Effector memory CD8-positive, alpha-beta T cell (primary cell): ENCODE data around the gene DYNLT5.

ENCODE experiments used
- ATAC-seq: fragments of 150-1000 bp; cut with Tn5 transposase; replicated peaks from 2 replicates; pipeline ENCODE4 v1.10.0; 2021; ENCODE audit warnings: mild to moderate bottlenecking, moderate library complexity
- DNase-seq, 3 experiments: peaks; one replicate each; pipeline ENCODE4 v3.0.0; 2021
- H3K27ac Mint-ChIP-seq, 2 donors: one replicate each; pipeline ENCODE4 v1.8.0; 2022; ENCODE audit warnings: mild to moderate bottlenecking in 2 of 2, mixed read lengths in 2 of 2, moderate library complexity in 2 of 2
- H3K27me3 Mint-ChIP-seq, 2 donors: one replicate each; pipeline ENCODE4 v1.8.0; 2022; ENCODE audit warnings: mixed read lengths in 2 of 2
- H3K36me3 Mint-ChIP-seq: one replicate; pipeline ENCODE4 v1.8.0; 2022; ENCODE audit warnings: mild to moderate bottlenecking, moderate library complexity, mixed read lengths; ENCODE audit not compliant: insufficient read depth
- H3K4me1 Mint-ChIP-seq, 2 donors: one replicate each; pipeline ENCODE4 v1.8.0; 2022; ENCODE audit warnings: low read depth in 2 of 2, mixed read lengths in 2 of 2
- H3K4me3 Mint-ChIP-seq, 2 donors: one replicate each; pipeline ENCODE4 v1.8.0; 2022; ENCODE audit warnings: mild to moderate bottlenecking in 2 of 2, mixed read lengths in 2 of 2, moderate library complexity in 2 of 2
- H3K9me3 Mint-ChIP-seq, 2 donors: one replicate each; pipeline ENCODE4 v1.8.0; 2022; ENCODE audit warnings: mixed read lengths in 2 of 2

DYNLT5 gene

GRCh38 chr1:66761221-66761620, 9.0 kb downstream of the DYNLT5 start:
- H3K4me3 Mint-ChIP-seq: no peak overlapping the region
- no peak overlapping the region for H3K27ac Mint-ChIP-seq
- H3K4me1 Mint-ChIP-seq: no peaks in the 10 kb centered on the region
- ATAC-seq: no peak
- DNase-seq: no peak
- H3K36me3 Mint-ChIP-seq: no peaks in the 10 kb centered on the region
- H3K9me3 Mint-ChIP-seq: no peaks in the 10 kb centered on the region
- peaks cover 8 to 11% of the 10 kb centered on the region in 2 donors for H3K27me3 Mint-ChIP-seq

GRCh38 chr1:66764994-66765578, 12.8 kb downstream of the DYNLT5 start:
- peaks cover 7 to 13% of the 10 kb centered on the region in 2 donors for H3K4me1 Mint-ChIP-seq
- no peak overlapping the region for H3K4me3 Mint-ChIP-seq
- ATAC-seq (peak; percentile 62), DNase-seq (peak; percentile 39 to 64 (median 42))
- H3K27ac Mint-ChIP-seq: no peak overlapping the region
- no peaks in the 10 kb centered on the region for H3K36me3 Mint-ChIP-seq
- no peaks in the 10 kb centered on the region for H3K9me3 Mint-ChIP-seq
- no peaks in the 10 kb centered on the region for H3K27me3 Mint-ChIP-seq

- no peak for DNase-seq
- Mint-ChIP-seq H3K9me3 (no peaks in the 10 kb centered on the region), H3K27ac (no peak overlapping the region), H3K27me3 (no peaks in the 10 kb centered on the region), H3K36me3 (no peaks in the 10 kb centered on the region), H3K4me3 (no peak overlapping the region), H3K4me1 (peaks cover 11 to 17% of the 10 kb centered on the region in 2 donors)
- no peak for ATAC-seq
These were observed 15.4 kb downstream of the DYNLT5 start for GRCh38 chr1:66767626-66768025.

GRCh38 chr1:66768965-66769364, 16.7 kb downstream of the DYNLT5 start:
- peak overlapping the region in 1 of 2 donors; percentile 73 for H3K27ac Mint-ChIP-seq
- no peaks in the 10 kb centered on the region for H3K27me3 Mint-ChIP-seq
- DNase-seq: no peak
- no peaks in the 10 kb centered on the region for H3K9me3 Mint-ChIP-seq
- peaks cover 11 to 17% of the 10 kb centered on the region in 2 donors for H3K4me1 Mint-ChIP-seq
- no peak for ATAC-seq
- H3K4me3 Mint-ChIP-seq: peak overlapping the region; percentile 55 to 61
- no peaks in the 10 kb centered on the region for H3K36me3 Mint-ChIP-seq

- H3K27ac Mint-ChIP-seq: peak overlapping the region; percentile 73 to 81
- H3K4me3 Mint-ChIP-seq: peak overlapping the region; percentile 55 to 61
- peaks cover 11 to 17% of the 10 kb centered on the region in 2 donors for H3K4me1 Mint-ChIP-seq
- DNase-seq: peak in 1 of 3 experiments; percentile 9
- H3K9me3 Mint-ChIP-seq: no peaks in the 10 kb centered on the region
- no peaks in the 10 kb centered on the region for H3K36me3 Mint-ChIP-seq
- H3K27me3 Mint-ChIP-seq: no peaks in the 10 kb centered on the region
- ATAC-seq: peak; percentile 80
These were observed 17.4 kb downstream of the DYNLT5 start for GRCh38 chr1:66769512-66770229.

- H3K36me3 Mint-ChIP-seq: no peaks in the 10 kb centered on the region
- H3K27ac Mint-ChIP-seq: peak overlapping the region; percentile 73 to 81
- DNase-seq (no peak), ATAC-seq (no peak)
- peaks cover 11 to 17% of the 10 kb centered on the region in 2 donors for H3K4me1 Mint-ChIP-seq
- peak overlapping the region; percentile 55 to 61 for H3K4me3 Mint-ChIP-seq
- no peaks in the 10 kb centered on the region for H3K9me3 Mint-ChIP-seq
- H3K27me3 Mint-ChIP-seq: peaks cover under 1% of the 10 kb centered on the region in 2 donors
These were observed 18.0 kb downstream of the DYNLT5 start for GRCh38 chr1:66770240-66770639.

GRCh38 chr1:66770694-66771093, 18.4 kb downstream of the DYNLT5 start:
- no peak for ATAC-seq
- Mint-ChIP-seq H3K36me3 (no peaks in the 10 kb centered on the region), H3K27me3 (peaks cover 5% of the 10 kb centered on the region in 2 donors), H3K4me1 (peaks cover 11 to 17% of the 10 kb centered on the region in 2 donors), H3K9me3 (no peaks in the 10 kb centered on the region), H3K4me3 (peak overlapping the region; percentile 55 to 61), H3K27ac (peak overlapping the region; percentile 27 to 41)
- no peak for DNase-seq

- Mint-ChIP-seq H3K4me3 (no peak overlapping the region), H3K9me3 (no peaks in the 10 kb centered on the region), H3K4me1 (peaks cover 11 to 17% of the 10 kb centered on the region in 2 donors), H3K36me3 (no peaks in the 10 kb centered on the region), H3K27me3 (peaks cover 7% of the 10 kb centered on the region in 2 donors), H3K27ac (no peak overlapping the region)
- ATAC-seq: no peak
- no peak for DNase-seq
These were observed 21.0 kb downstream of the DYNLT5 start for GRCh38 chr1:66773227-66773626.

GRCh38 chr1:66774438-66774837, 22.2 kb downstream of the DYNLT5 start:
- peaks cover 4 to 11% of the 10 kb centered on the region in 2 donors for H3K4me1 Mint-ChIP-seq

GRCh38 chr1:66775646-66776045, 23.4 kb downstream of the DYNLT5 start:
- no peaks in the 10 kb centered on the region for H3K4me1 Mint-ChIP-seq
- no peak for DNase-seq
- ATAC-seq: no peak
- no peak overlapping the region for H3K4me3 Mint-ChIP-seq
- no peak overlapping the region for H3K27ac Mint-ChIP-seq
- no peaks in the 10 kb centered on the region for H3K36me3 Mint-ChIP-seq
- H3K27me3 Mint-ChIP-seq: peaks cover 18 to 24% of the 10 kb centered on the region in 2 donors
- no peaks in the 10 kb centered on the region for H3K9me3 Mint-ChIP-seq

More at GRCh38 chr1:66774438-66774837, 22.2 kb downstream of the DYNLT5 start:
- no peak for ATAC-seq
- Mint-ChIP-seq H3K4me3 (no peak overlapping the region), H3K36me3 (no peaks in the 10 kb centered on the region), H3K27me3 (peaks cover 11 to 12% of the 10 kb centered on the region in 2 donors), H3K9me3 (no peaks in the 10 kb centered on the region), H3K27ac (no peak overlapping the region)
- DNase-seq: no peak

- DNase-seq: no peak
- no peak overlapping the region for H3K4me3 Mint-ChIP-seq
- no peak for ATAC-seq
- no peaks in the 10 kb centered on the region for H3K4me1 Mint-ChIP-seq
- no peak overlapping the region for H3K27ac Mint-ChIP-seq
- no peaks in the 10 kb centered on the region for H3K9me3 Mint-ChIP-seq
- H3K27me3 Mint-ChIP-seq: peaks cover 26 to 32% of the 10 kb centered on the region in 2 donors
- no peaks in the 10 kb centered on the region for H3K36me3 Mint-ChIP-seq
These were observed 25.6 kb downstream of the DYNLT5 start for GRCh38 chr1:66777831-66778230.

GRCh38 chr1:66778266-66778665, 26.0 kb downstream of the DYNLT5 start:
- Mint-ChIP-seq H3K9me3 (no peaks in the 10 kb centered on the region), H3K36me3 (no peaks in the 10 kb centered on the region), H3K4me3 (no peak overlapping the region), H3K4me1 (no peaks in the 10 kb centered on the region), H3K27ac (no peak overlapping the region), H3K27me3 (peaks cover 30 to 32% of the 10 kb centered on the region in 2 donors)
- no peak for DNase-seq
- ATAC-seq: no peak

- DNase-seq: no peak
- peaks cover 30 to 32% of the 10 kb centered on the region in 2 donors for H3K27me3 Mint-ChIP-seq
- H3K9me3 Mint-ChIP-seq: no peaks in the 10 kb centered on the region
- H3K4me3 Mint-ChIP-seq: no peak overlapping the region
- no peaks in the 10 kb centered on the region for H3K4me1 Mint-ChIP-seq
- no peak for ATAC-seq
- no peaks in the 10 kb centered on the region for H3K36me3 Mint-ChIP-seq
- no peak overlapping the region for H3K27ac Mint-ChIP-seq
These were observed 26.7 kb downstream of the DYNLT5 start for GRCh38 chr1:66778969-66779368.

- Mint-ChIP-seq H3K4me3 (no peak overlapping the region), H3K27ac (no peak overlapping the region), H3K9me3 (no peaks in the 10 kb centered on the region), H3K36me3 (no peaks in the 10 kb centered on the region), H3K27me3 (peaks cover 30 to 32% of the 10 kb centered on the region in 2 donors), H3K4me1 (no peaks in the 10 kb centered on the region)
- ATAC-seq (no peak), DNase-seq (no peak)
These were observed 27.3 kb downstream of the DYNLT5 start for GRCh38 chr1:66779475-66780078.
